HG03066 (cell line): ENCODE data around the gene ANKRD44.
"Not testable (repeated sequence)": the region's sequence is repeated elsewhere in the genome, so short reads cannot be mapped to it uniquely, and the experiment has no call there.

ENCODE experiments used
- ATAC-seq: cut with Tn5 transposase; IDR thresholded peaks from one replicate; pipeline ENCODE4 v1.9.1; 2021; ENCODE audit warnings: low read depth; ENCODE audit not compliant: unreplicated experiment

The ANKRD44 gene

DNA sequence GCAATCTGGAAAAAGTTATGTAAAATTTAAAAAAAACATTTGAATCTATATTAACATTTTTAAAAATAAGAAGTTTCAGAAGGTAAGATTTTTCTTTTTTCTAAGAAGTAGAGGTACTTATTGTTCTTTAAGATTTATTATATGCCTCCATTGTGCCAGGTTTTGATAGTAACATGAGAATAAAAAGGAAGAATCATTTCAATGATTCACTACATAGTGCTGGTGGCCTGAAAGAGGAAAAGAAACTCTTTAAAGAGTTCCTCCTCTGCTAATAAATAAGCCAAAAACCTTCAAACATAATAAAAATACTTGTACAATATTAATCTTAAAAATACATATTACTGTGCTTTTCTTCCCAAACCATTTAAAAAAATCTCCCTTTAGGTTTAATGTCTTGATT lies 69.0 kb downstream of the ANKRD44 start:
- ATAC-seq, result no peak

DNA sequence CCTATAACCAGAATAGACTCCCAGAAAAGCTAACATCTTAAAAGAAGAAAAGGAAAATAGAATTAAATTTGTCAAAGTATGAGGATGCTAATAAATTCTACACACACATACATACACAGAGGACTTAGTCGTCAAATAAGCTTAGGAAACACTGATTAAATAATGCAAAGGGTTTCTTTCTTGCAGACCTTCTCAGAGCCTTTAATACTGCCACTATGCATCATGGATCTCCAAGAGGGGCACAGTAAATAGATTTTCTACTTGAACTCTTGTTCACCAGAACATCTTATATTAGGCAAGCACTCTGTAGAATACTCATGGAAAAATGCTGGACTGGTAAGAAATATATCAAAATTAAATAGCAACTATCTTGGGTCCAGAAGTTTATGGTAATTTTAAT lies 69.4 kb downstream of the ANKRD44 start:
- no peak for ATAC-seq

DNA sequence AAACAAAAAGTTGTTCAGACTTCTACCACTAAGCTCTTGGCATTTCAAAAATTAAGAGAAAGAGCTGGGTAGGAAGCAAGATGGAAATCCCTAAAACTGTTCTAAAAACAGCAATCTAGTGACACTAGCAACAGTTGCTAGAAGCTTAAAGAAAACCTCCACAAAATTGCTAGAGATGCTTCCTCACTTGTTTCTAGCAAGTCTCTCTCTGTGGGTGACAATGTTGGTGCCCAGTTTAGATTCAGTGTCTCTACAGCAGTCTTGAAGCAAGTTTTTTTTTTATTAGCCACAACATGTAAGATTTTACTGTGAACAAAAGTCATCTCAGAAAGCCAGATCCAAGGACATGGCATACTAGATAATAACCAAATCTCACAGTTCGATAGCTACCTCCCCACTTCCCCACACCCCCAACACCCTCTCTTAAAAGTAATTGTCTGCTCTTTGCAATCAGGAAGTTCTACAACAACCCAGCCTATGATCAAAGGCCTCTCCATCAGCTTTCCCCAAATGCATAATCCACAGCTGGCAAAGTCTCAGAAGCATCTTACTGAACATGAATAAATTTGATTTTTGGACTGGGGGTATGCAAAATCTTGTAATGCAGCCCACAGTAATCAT lies 70.0 kb downstream of the ANKRD44 start:
- no peak for ATAC-seq

DNA sequence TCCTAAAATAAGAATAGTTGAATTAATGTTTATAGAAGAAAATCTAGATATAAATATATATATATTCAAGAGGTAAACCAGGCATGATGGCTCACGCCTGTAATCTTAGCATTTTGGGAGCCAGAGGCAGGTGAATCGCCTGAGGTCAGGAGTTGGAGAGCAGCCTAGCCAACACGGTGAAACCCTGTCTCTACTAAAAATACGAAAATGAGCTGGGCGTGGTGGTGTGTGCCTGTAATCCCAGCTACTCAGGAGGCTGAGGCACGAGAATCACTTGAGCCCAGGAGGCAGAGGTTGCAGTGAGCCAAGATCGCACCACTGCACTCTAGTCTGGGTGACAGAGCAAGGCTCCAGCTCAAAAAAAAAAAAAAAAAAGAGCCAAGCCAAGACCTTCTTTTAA lies 70.6 kb downstream of the ANKRD44 start:
- ATAC-seq, result not testable (repeated sequence)

DNA sequence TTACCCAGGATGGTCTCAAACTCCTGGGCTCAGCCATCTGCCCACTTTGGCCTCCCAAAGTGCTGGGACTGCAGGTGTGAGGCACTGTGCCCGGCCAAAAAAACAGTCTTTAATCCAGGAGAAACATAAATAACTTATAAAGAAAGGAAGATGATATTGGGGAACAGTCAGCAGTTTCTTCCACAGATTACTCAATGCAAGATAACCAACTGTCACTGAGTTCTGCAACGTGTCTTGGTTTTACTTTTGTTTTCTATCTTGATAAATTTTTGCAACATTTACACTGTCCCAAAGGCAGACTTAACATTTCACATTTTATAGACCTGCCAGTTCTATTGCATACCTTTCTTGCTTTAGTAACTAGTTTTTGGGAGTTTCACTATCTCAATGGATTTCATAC lies 71.1 kb downstream of the ANKRD44 start:
- peak; percentile 72 for ATAC-seq

DNA sequence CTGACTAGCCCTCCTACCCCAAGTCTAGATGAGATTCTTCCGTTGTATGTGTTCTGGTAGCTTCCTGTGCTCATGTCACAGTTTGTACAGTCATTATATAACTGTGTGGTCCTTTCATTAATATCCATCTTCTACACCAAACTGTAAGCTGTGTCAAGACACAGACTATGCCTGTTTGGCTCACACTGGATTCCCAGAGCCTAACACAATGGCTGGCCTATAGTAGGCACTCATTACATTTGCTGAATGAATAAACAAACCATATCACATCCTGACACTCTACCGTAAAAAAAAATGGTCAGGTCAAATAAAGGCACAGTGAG lies 72.6 kb downstream of the ANKRD44 start:
- no peak for ATAC-seq

DNA sequence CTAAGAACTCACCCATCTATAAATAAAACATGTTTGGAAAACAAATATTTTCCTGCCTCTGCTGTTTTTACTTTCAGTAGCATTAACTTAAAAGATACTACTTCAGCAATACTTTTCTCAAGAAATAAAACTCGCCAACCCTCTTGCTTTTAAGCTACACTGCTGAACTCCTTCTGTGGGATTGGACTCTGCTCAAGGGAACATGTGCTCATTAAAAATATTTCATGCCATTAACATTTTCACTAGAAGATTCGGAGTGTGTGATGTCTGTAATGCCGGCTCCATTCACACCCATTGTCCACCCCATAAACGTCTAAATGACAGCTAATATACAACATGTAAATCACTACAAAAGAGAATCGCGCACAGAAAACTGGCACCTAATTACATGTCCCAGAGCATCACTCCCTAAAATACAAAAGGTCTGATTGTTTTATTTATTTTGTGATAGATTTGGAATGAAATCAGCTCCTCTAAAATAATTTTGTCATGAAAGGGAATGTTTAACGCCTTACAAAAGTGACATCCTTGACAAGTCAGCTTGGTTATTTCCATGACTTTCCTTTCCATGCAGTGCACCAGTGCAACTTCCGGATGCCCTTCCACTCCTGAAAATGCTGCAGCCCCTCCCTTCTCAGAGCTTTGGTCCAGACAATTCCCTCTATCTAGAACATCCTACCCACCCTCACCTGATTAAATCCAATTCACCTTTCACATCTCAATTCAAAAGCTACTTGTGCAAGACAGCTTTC lies 73.1 kb downstream of the ANKRD44 start:
- ATAC-seq, result no peak

DNA sequence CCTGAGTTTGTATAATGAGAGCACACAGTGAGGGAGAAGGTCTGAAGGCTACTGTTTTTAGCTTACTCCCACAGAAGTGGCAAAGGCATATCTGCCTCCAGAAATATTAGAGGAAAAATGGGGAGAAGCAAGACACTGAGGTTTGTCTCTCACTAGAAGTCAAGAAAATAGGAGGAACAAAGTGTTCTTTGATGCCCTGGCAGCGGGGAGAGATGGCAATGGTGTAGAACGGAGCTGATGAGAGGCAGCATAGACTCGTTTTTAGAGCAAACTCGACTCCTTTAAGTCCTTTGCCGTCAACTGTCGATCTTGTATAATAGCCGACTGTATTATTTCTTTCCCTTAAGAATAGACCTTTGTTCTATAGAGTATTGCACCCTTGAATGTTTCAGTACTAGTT lies 73.8 kb downstream of the ANKRD44 start:
- no peak for ATAC-seq

DNA sequence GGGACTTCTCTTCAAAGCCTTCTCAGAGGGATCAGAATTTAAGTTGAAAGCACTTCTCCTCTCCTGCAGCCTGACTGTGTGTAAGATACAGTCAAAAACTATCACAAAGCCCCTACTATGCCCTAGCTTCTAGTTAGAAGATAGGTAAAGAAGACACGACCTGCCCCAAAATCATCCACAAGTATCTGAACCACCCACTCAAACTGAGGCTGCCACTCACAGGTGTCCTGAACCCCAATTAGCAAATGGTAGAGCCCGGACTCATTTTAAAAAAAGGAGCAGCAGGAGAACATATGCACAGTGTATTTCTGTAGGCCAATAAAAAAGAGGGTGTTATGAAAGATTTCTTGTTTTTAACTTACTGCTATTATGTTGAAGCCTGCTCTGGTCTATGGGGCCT lies 74.4 kb downstream of the ANKRD44 start:
- ATAC-seq, result no peak

DNA sequence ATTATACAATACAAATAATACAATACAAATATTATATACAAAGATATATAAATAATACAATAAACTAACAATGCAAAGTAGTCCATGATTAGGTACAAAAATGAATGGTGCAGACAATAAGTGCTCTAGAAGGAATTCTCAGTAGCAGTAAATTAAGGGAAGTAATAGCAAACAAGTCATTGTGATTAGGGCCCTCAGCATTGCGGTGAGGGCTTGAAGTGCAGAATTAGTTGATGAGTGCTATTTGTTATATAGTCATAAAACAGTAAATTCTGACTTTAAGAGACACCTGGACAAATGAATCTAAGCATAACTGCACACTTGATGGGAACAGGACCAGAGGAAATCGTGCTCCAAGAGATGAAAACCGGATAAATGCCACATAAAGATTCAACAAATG lies 74.9 kb downstream of the ANKRD44 start:
- no peak for ATAC-seq

DNA sequence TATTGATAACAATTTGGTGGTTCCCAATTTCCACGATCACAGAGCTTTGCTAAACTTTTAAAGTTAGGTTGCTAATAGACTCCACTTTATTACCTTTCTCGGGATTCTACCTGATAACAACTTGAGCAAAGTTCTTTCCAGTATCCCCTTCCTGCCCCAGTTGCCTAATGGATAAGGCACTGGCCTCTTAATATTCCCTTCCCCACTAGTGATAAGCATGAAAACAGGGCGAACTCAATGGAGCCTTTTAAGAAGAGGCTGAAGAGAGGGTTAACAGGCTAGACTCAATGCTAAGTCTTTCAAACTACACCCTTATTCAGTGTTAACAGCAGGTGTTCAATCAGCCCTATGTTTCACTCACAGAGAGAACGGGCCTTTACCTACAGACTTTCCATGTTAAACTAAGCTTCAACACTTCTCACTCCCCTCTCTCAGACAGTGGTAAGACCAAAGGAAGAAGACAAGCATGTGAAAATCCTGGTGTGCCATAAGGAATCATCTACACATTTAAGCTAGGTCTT lies 75.8 kb downstream of the ANKRD44 start:
- ATAC-seq, result no peak

DNA sequence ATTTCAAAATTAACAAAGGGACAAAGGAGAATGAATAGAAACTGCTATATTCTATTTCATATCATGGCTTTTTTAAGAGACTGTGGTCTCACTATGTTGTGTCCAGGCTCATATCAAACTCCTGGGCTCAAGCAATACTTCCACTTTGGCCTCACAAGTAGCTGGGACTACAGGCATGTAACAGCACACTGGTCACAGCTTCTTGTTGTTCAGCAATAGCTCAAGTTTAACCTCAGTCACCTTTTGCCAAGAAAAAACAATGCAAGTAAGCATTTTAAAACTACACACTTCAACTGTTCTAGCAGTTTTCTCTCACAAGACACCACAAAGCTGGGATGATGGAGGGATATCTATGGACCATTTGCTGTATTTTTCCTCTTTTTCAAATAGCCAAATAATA lies 77.1 kb downstream of the ANKRD44 start:
- ATAC-seq, result no peak

DNA sequence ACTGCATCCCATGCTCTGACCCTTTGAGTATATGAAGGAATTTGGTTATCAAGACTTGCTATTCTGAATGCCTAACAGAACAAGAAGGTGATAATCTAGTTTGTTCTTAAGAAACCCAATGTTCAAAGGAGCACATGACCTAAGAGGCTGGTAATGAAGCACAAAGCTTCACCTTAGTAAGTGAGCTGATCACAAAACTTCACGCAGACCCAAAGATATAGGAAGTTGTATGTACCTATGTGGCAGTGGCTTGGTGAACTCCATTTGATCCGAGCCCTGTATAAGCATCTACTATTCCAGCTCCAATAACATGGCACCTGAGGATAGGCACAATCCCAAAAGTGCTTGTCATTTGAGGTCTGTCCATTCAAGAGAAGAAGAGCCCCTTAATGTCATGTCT lies 78.6 kb downstream of the ANKRD44 start:
- no peak for ATAC-seq

DNA sequence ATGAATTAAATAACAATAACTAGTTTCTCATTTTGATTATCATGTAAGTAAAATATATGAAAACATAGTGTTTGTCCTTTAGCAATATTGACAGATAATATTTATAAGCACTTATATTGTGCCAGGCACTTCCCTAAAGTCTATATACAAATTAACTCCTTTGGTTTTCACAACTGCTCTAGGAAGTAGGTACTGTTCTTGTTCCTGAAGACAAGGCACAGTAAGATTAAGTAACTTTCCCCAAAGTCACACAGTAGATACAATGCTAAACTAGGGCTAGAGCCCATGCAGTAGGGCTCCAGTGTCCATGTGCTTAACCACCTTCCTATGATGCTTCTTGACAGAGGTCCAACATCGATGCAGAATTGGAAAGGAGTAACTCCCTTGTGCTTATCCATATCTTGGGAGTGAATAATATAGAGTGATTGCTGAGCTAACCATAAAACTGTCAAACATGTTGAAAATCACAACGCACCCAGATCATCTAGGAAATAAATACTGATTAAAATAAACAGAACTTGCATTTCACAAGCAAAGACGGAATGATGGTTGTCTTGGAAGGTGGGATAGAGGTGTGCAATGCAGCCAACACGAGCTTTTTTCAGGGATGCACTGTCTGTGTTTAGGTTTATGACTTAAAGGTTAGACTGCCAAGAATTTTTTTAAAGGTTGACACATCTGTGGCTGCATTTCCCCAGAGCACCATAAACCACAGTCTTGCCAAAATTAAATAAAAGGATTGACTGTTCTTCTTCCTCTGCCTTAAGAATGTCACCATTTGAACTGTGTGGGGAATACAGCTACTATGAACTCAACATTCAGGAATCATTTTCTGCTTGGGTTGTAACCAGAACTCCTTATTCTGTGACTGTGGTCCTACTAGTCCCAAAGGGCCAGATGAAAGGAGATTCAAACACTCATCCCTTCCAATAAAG lies 80.8 kb downstream of the ANKRD44 start:
- ATAC-seq, result no peak

DNA sequence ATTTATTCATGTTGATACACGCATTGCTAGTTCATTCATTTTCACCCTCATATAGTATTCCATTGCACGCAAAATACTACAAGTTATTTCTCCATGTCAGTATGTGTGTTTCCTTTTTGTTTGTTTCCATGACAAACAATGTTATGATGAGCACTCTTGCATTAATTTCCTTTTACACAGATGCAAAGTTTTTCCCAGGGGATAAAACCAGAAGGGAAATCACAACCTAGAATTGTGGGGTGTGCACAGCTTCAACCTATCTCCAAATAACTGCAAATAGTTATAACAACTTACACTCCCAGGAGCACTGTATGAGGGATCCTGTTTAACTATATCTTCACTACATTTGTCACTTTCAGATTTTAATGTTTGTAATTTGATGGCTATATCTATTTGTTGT lies 87.1 kb downstream of the ANKRD44 start:
- no peak for ATAC-seq

DNA sequence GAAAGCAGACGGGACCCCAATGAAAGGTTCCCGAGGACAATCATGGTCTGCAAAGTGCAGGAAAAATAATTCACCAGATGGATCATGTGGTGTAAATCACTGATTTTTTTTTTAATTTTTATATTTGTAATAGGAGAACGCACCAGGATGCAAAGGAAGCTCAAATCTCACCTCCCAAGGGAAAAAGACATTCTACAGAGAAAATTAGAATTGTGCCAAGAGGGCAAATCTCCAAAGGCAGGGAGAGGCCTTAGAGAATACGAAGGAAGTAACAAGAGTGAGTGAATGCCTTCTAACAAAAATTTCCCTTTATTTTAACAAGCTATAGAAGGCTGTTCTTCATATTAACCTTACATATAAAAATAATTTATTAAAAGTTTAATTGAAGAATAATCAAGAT lies 90.9 kb downstream of the ANKRD44 start:
- ATAC-seq, result no peak

DNA sequence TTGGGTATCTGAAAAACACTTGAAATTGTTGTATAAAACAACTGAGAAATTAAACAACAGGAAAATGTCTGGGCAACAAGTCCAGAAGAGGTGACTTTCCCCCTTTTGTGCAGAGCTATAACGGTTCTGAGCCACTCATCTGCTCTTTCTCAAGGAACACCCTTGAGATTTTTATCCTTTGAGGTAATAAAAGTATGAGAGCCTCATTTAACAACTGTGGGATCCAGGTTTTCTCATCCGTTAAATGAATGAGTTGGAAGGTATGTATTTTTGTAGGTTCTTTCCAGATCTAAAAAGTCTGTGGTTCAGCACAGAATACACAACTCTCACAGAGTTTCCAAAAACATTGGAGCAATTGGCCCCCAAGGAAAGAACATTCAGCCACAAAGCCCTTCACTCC lies 93.0 kb downstream of the ANKRD44 start:
- no peak for ATAC-seq

DNA sequence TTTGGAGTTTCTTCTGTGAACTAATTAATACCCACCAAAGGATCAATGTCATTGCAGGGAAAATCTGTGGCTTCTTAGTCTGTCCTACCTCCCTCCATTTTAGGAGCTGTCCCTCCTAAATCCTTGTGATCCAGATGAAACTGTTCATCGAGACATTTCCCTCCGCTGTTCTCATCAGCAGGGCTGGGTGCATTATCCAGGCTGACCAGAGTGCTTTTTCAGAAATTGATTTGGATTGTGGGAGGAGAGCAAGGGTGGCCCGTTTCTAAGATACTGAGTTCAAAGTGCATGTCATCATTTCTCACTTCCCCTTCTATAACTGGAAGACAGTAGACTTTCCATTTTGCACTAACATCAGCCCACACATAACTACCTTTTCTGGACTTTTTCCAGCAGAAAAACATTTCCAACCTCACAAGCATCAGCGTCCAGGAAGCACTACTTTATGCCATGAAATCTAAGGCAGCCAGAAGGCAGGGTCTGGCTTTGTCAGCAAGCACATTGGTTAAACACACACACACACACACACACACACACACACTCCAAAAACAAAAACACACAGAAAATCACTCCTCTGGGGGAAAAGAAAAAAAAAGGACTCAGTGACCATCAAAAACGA lies 94.1 kb downstream of the ANKRD44 start:
- peak; percentile 61 for ATAC-seq

DNA sequence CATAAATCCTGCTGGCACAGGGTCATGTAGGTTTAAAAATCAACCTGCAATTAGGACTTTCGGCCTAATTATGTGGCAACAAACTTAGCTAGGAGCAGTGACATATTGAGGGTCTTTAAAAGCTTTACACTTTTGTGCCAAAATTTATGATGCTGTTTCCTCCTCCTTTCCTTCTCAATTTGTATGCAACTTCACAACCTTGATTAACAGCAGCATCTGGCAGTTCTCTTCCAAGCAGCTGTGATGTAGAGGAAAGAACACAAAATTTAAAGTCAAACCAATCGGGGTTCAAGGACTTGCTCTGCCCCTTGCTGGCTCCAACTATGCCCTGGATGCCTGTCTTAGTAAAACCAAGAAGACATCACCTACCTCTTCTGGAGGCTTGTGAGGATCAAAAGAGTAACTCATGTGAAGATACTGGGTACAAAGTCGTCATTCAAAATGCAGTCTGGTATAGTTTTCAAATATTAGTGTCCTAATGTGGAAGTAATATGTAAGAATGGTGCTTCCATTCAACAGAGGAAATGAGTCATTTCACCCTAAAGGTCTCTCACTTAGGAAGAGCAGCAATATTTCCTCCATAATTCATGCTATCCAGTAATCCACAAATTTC lies 94.7 kb downstream of the ANKRD44 start:
- ATAC-seq, result no peak
